ENCODE results near the gene TDRD12.

- TF ChIP-seq CTCF (IDR thresholded peaks at IDR 0.05; ENCODE audit: low read depth, low read length), result no peak
- TF ChIP-seq EZH2phosphoT487 (IDR thresholded peaks at IDR 0.05; ENCODE audit: low read depth), result no peak
These were observed 31.9 kb upstream of the TDRD12 start for GRCh38 chr19:32687681-32688080.
